ENCODE data around the gene RAB8B.

RAB8B gene

GRCh38 chr15:63308491-63308890 lies 119.1 kb downstream of the RAB8B start:
- Mint-ChIP-seq H3K4me3 (no peak overlapping the region), H3K9me3 (peaks cover 8% of the 10 kb centered on the region), H3K27me3 (ENCODE audit: low read depth, poor library complexity) (peaks cover 3% of the 10 kb centered on the region), H3K27ac (no peak overlapping the region), H3K36me3 (ENCODE audit: low read depth) (peaks cover 10% of the 10 kb centered on the region), H3K4me1 (peaks cover 46% of the 10 kb centered on the region)
- TF ChIP-seq CTCF (IDR thresholded peaks at IDR 0.05): no peak
- no peak for DNase-seq

- Mint-ChIP-seq H3K4me1 (peaks cover 41% of the 10 kb centered on the region), H3K27ac (no peak overlapping the region), H3K36me3 (ENCODE audit: low read depth) (peaks cover 7% of the 10 kb centered on the region), H3K9me3 (peaks cover 8% of the 10 kb centered on the region), H3K4me3 (no peak overlapping the region), H3K27me3 (ENCODE audit: low read depth, poor library complexity) (no peaks in the 10 kb centered on the region)
- DNase-seq: no peak
- TF ChIP-seq CTCF (IDR thresholded peaks at IDR 0.05): no peak
Measured at GRCh38 chr15:63308947-63309346, 119.5 kb downstream of the RAB8B start.

GRCh38 chr15:63310646-63311045 lies 121.2 kb downstream of the RAB8B start:
- Mint-ChIP-seq H3K9me3 (peaks cover 8% of the 10 kb centered on the region), H3K36me3 (ENCODE audit: low read depth) (peaks cover 7% of the 10 kb centered on the region), H3K27me3 (ENCODE audit: low read depth, poor library complexity) (no peaks in the 10 kb centered on the region), H3K4me1 (peaks cover 38% of the 10 kb centered on the region), H3K27ac (no peak overlapping the region), H3K4me3 (no peak overlapping the region)
- TF ChIP-seq CTCF (IDR thresholded peaks at IDR 0.05): no peak
- no peak for DNase-seq

- Mint-ChIP-seq H3K27ac (no peak overlapping the region), H3K4me3 (no peak overlapping the region), H3K4me1 (peaks cover 29% of the 10 kb centered on the region), H3K9me3 (peaks cover 8% of the 10 kb centered on the region), H3K36me3 (ENCODE audit: low read depth) (peaks cover 7% of the 10 kb centered on the region), H3K27me3 (ENCODE audit: low read depth, poor library complexity) (no peaks in the 10 kb centered on the region)
- DNase-seq: no peak
- TF ChIP-seq CTCF (IDR thresholded peaks at IDR 0.05): no peak
Measured at GRCh38 chr15:63312286-63312685, 122.9 kb downstream of the RAB8B start.

GRCh38 chr15:63313825-63314224 lies 124.4 kb downstream of the RAB8B start:
- Mint-ChIP-seq H3K4me1 (peaks cover 20% of the 10 kb centered on the region), H3K27ac (no peak overlapping the region), H3K36me3 (ENCODE audit: low read depth) (peaks cover 7% of the 10 kb centered on the region), H3K27me3 (ENCODE audit: low read depth, poor library complexity) (peaks cover 3% of the 10 kb centered on the region), H3K4me3 (no peak overlapping the region), H3K9me3 (peaks cover 8% of the 10 kb centered on the region)
- DNase-seq: no peak
- no peak for TF ChIP-seq CTCF (IDR thresholded peaks at IDR 0.05)

- peaks cover 8% of the 10 kb centered on the region for H3K9me3 Mint-ChIP-seq
- peaks cover 20% of the 10 kb centered on the region for H3K4me1 Mint-ChIP-seq
- no peak overlapping the region for H3K27ac Mint-ChIP-seq
- no peak for TF ChIP-seq CTCF (IDR thresholded peaks at IDR 0.05)
- H3K36me3 Mint-ChIP-seq (ENCODE audit: low read depth): peaks cover 7% of the 10 kb centered on the region
- DNase-seq: no peak
- no peak overlapping the region for H3K4me3 Mint-ChIP-seq
- H3K27me3 Mint-ChIP-seq (ENCODE audit: low read depth, poor library complexity): peaks cover 3% of the 10 kb centered on the region
Measured at GRCh38 chr15:63314409-63314808, 125.0 kb downstream of the RAB8B start.
